GM12891 (cell line): ENCODE results near the gene TMTC1.

Experiments used
- PAX5 ChIP-seq: IDR thresholded peaks from 2 replicates; pipeline ENCODE4 v1.6.1; 2011; ENCODE audit warnings: low read length, moderate library complexity, mild to moderate bottlenecking; ENCODE audit not compliant: insufficient read depth, severe bottlenecking
- POLR2A ChIP-seq: IDR thresholded peaks from 2 replicates; pipeline ENCODE4 v1.6.1; 2011; ENCODE audit warnings: low read depth, low read length, control low read depth
- POLR2AphosphoS5 ChIP-seq: IDR thresholded peaks from 2 replicates; pipeline ENCODE4 v1.6.1; 2011; ENCODE audit warnings: low read depth, low read length, control low read depth
- POU2F2 ChIP-seq: IDR thresholded peaks from 2 replicates; pipeline ENCODE4 v1.6.1; 2011; ENCODE audit warnings: low read depth, mild to moderate bottlenecking, control low read depth, low read length, moderate library complexity
- SPI1 ChIP-seq: IDR thresholded peaks from 2 replicates; pipeline ENCODE4 v1.6.1; 2011; ENCODE audit warnings: low read depth, low read length, control low read depth
- TAF1 ChIP-seq: IDR thresholded peaks from 2 replicates; pipeline ENCODE4 v1.6.1; 2011; ENCODE audit warnings: low read depth, low read length, control low read depth

- no peak for TF ChIP-seq TAF1
- TF ChIP-seq POLR2AphosphoS5, result no peak
- TF ChIP-seq POLR2A, result no peak
- no peak for TF ChIP-seq PAX5
- no peak for TF ChIP-seq SPI1
- no peak for TF ChIP-seq POU2F2
Observed at GRCh38 chr12:29738365-29738764, 45.4 kb downstream of the TMTC1 start.
